ENCODE measurements around the gene SLC23A3. TPM values are rescaled to one million over a fixed set of nuclear protein-coding genes. Genes with fewer than 3 reads are reported as not detected.

The SLC23A3 gene
- total RNA-seq, 1 donor from 2014 or later = 2.4 TPM

DNA sequence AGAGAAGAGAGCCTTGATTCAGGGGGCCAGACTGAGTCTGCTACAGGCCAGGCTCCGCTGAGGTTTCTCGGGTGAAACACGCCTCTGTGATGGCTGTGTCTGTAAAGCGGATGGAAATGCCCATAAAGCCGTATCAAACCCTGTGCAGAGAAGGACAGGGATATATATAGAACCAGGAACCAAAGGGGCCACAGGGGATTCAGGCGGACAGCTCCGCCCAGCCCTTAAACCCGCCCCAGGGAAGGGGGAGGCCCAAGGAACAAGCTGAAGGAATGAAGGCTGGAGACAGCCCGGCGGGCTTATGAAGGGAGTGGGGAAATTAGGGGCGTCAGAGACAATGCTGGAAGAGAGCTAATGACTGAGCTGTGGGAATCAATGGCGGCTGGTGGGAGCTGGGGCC lies 51.3 kb downstream of the SLC23A3 start:
- no peaks in the 10 kb centered on the region for H3K36me3 Mint-ChIP-seq (ENCODE audit: low read depth)
- no peaks in the 10 kb centered on the region for H3K27me3 Mint-ChIP-seq (ENCODE audit: low read depth)
- no peaks in the 10 kb centered on the region for H3K4me1 Mint-ChIP-seq (ENCODE audit: low read depth)
- H3K27ac Mint-ChIP-seq (ENCODE audit: unreplicated experiment) = no peak overlapping the region
- no peak overlapping the region for H3K4me3 Mint-ChIP-seq (ENCODE audit: unreplicated experiment)
- DNase-seq (ENCODE audit: low spot score) = no peak
- no peaks in the 10 kb centered on the region for H3K9me3 Mint-ChIP-seq (ENCODE audit: low read depth)
- TF ChIP-seq, protein P1, sequence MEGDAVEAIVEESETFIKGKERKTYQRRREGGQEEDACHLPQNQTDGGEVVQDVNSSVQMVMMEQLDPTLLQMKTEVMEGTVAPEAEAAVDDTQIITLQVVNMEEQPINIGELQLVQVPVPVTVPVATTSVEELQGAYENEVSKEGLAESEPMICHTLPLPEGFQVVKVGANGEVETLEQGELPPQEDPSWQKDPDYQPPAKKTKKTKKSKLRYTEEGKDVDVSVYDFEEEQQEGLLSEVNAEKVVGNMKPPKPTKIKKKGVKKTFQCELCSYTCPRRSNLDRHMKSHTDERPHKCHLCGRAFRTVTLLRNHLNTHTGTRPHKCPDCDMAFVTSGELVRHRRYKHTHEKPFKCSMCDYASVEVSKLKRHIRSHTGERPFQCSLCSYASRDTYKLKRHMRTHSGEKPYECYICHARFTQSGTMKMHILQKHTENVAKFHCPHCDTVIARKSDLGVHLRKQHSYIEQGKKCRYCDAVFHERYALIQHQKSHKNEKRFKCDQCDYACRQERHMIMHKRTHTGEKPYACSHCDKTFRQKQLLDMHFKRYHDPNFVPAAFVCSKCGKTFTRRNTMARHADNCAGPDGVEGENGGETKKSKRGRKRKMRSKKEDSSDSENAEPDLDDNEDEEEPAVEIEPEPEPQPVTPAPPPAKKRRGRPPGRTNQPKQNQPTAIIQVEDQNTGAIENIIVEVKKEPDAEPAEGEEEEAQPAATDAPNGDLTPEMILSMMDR (IDR thresholded peaks at IDR 0.05) = no peak

GRCh38 chr2:219116776-219117646 lies 52.8 kb downstream of the SLC23A3 start:
- H3K27ac Mint-ChIP-seq (ENCODE audit: unreplicated experiment) = no peak overlapping the region
- H3K4me1 Mint-ChIP-seq (ENCODE audit: low read depth) = no peaks in the 10 kb centered on the region
- H3K27me3 Mint-ChIP-seq (ENCODE audit: low read depth) = no peaks in the 10 kb centered on the region
- H3K4me3 Mint-ChIP-seq (ENCODE audit: unreplicated experiment) = no peak overlapping the region
- no peaks in the 10 kb centered on the region for H3K9me3 Mint-ChIP-seq (ENCODE audit: low read depth)
- TF ChIP-seq, protein P1 (IDR thresholded peaks at IDR 0.05) = no peak
- no peak for DNase-seq (ENCODE audit: low spot score)
- H3K36me3 Mint-ChIP-seq (ENCODE audit: low read depth) = no peaks in the 10 kb centered on the region

- DNase-seq (ENCODE audit: low spot score) = no peak
- no peaks in the 10 kb centered on the region for H3K4me1 Mint-ChIP-seq (ENCODE audit: low read depth)
- H3K27me3 Mint-ChIP-seq (ENCODE audit: low read depth) = no peaks in the 10 kb centered on the region
- H3K4me3 Mint-ChIP-seq (ENCODE audit: unreplicated experiment) = no peak overlapping the region
- H3K27ac Mint-ChIP-seq (ENCODE audit: unreplicated experiment) = no peak overlapping the region
- H3K36me3 Mint-ChIP-seq (ENCODE audit: low read depth) = peaks cover 6% of the 10 kb centered on the region
- no peaks in the 10 kb centered on the region for H3K9me3 Mint-ChIP-seq (ENCODE audit: low read depth)
- TF ChIP-seq, protein P1 (IDR thresholded peaks at IDR 0.05) = no peak
Observed at GRCh38 chr2:219112651-219113338, 57.0 kb downstream of the SLC23A3 start.

GRCh38 chr2:219112062-219112406 lies 57.8 kb downstream of the SLC23A3 start:
- TF ChIP-seq, protein P1 (IDR thresholded peaks at IDR 0.05) = no peak
- Mint-ChIP-seq H3K4me1 (ENCODE audit: low read depth) (no peaks in the 10 kb centered on the region), H3K4me3 (ENCODE audit: unreplicated experiment) (no peak overlapping the region), H3K27ac (ENCODE audit: unreplicated experiment) (no peak overlapping the region), H3K36me3 (ENCODE audit: low read depth) (peaks cover 6% of the 10 kb centered on the region), H3K9me3 (ENCODE audit: low read depth) (no peaks in the 10 kb centered on the region), H3K27me3 (ENCODE audit: low read depth) (no peaks in the 10 kb centered on the region)
- no peak for DNase-seq (ENCODE audit: low spot score)

Other genes with a start within 250 kb of the SLC23A3 start
- 0.22 to 0.36 TPM in 2 of 3 replicates, not detected in the other for gene CDK5R2, start 210.4 kb downstream of the SLC23A3 start, total RNA-seq
- not detected in 3 replicates for gene FEV, start 184.8 kb downstream of the SLC23A3 start, total RNA-seq
- gene CRYBA2, start 176.6 kb downstream of the SLC23A3 start, total RNA-seq = not detected in 3 replicates
- gene CFAP65, start 128.5 kb downstream of the SLC23A3 start, total RNA-seq = not detected in 3 replicates
- 0.19 TPM in 1 of 3 replicates, not detected in the others for gene IHH, start 109.1 kb downstream of the SLC23A3 start, total RNA-seq
- gene NHEJ1, start 9.2 kb downstream of the SLC23A3 start, total RNA-seq = 7.3 to 13.3 TPM (median 12.7 TPM) in 3 replicates
- 36.1 to 46.3 TPM (median 43.1 TPM) in 3 replicates for gene CNPPD1, start 6.9 kb upstream of the SLC23A3 start, total RNA-seq
- gene RETREG2, start 8.2 kb upstream of the SLC23A3 start, total RNA-seq = 81.1 to 88.0 TPM (median 85.0 TPM) in 3 replicates
- gene ZFAND2B, start 36.8 kb upstream of the SLC23A3 start, total RNA-seq = 28.6 to 29.8 TPM (median 29.3 TPM) in 3 replicates
- 27.1 to 39.0 TPM (median 27.4 TPM) in 3 replicates for gene ABCB6, start 48.9 kb upstream of the SLC23A3 start, total RNA-seq
- 75.2 to 82.8 TPM (median 75.5 TPM) in 3 replicates for gene ATG9A, start 59.6 kb upstream of the SLC23A3 start, total RNA-seq
- gene ANKZF1, start 59.8 kb upstream of the SLC23A3 start, total RNA-seq = 27.9 to 38.0 TPM (median 35.9 TPM) in 3 replicates
- 2.9 to 7.3 TPM (median 3.0 TPM) in 3 replicates for gene GLB1L, start 75.4 kb upstream of the SLC23A3 start, total RNA-seq
- 24.4 to 32.0 TPM (median 25.9 TPM) in 3 replicates for gene STK16, start 75.5 kb upstream of the SLC23A3 start, total RNA-seq
- gene TUBA4B, start 83.2 kb upstream of the SLC23A3 start, total RNA-seq = not detected in 3 replicates
- 9.4 to 19.7 TPM (median 11.5 TPM) in 3 replicates for gene TUBA4A, start 83.9 kb upstream of the SLC23A3 start, total RNA-seq
- 50.7 to 55.6 TPM (median 55.0 TPM) in 3 replicates for gene DNAJB2, start 109.3 kb upstream of the SLC23A3 start, total RNA-seq
- gene PTPRN, start 139.4 kb upstream of the SLC23A3 start, total RNA-seq = 0.67 to 0.87 TPM (median 0.80 TPM) in 3 replicates
- not detected in 3 replicates for gene RESP18, start 162.7 kb upstream of the SLC23A3 start, total RNA-seq
- gene DNPEP, start 217.9 kb upstream of the SLC23A3 start, total RNA-seq = 42.3 to 47.9 TPM (median 43.5 TPM) in 3 replicates
- 0.70 to 19.8 TPM (median 15.5 TPM) in 3 replicates for gene DES, start 248.3 kb upstream of the SLC23A3 start, total RNA-seq